Neural progenitor cell (in vitro differentiated cells): Measurements from ENCODE around the gene BRINP1.

Experiments used
- EZH2 ChIP-seq: fragments of 200-600 bp; sonication (generic); IDR thresholded peaks from 2 replicates; pipeline ENCODE4 v1.6.1; 2017; ENCODE audit warnings: antibody characterized with exemption, mild to moderate bottlenecking, moderate library complexity
- EZH2phosphoT487 ChIP-seq: fragments of 200-600 bp; sonication (generic); IDR thresholded peaks from 2 replicates; pipeline ENCODE4 v1.6.1; 2017; ENCODE audit warnings: antibody characterized with exemption
- TF ChIP-seq, protein P1 (sequence below): fragments of 200-600 bp; sonication (generic); IDR thresholded peaks from 2 replicates; pipeline ENCODE4 v1.5.1; 2017; ENCODE audit warnings: antibody characterized with exemption, mild to moderate bottlenecking

DNA sequence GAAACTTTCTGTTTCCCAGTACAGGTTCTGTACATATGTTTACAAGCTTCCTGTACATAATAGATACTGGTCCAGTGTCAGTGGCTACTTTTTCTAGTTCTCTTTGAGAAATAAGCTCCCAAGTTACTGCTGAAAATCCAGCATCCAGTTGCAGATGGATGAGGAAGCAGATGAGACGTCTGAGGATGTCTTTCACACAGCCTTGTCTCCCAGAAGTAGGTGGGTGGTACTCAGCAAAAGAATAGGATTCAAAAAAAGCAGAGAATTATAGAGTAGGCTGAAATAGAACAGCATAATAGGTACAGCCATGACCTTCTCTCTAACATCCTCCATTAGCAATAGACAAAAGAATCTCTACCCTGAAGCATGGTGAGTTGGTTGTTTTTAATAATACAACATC, 77.7 kb downstream of the BRINP1 start:
- TF ChIP-seq, protein P1, sequence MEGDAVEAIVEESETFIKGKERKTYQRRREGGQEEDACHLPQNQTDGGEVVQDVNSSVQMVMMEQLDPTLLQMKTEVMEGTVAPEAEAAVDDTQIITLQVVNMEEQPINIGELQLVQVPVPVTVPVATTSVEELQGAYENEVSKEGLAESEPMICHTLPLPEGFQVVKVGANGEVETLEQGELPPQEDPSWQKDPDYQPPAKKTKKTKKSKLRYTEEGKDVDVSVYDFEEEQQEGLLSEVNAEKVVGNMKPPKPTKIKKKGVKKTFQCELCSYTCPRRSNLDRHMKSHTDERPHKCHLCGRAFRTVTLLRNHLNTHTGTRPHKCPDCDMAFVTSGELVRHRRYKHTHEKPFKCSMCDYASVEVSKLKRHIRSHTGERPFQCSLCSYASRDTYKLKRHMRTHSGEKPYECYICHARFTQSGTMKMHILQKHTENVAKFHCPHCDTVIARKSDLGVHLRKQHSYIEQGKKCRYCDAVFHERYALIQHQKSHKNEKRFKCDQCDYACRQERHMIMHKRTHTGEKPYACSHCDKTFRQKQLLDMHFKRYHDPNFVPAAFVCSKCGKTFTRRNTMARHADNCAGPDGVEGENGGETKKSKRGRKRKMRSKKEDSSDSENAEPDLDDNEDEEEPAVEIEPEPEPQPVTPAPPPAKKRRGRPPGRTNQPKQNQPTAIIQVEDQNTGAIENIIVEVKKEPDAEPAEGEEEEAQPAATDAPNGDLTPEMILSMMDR = no peak
- TF ChIP-seq EZH2phosphoT487 = no peak
- TF ChIP-seq EZH2 = no peak
